GM12801 (cell line): ENCODE results near the gene RPS6KA5.

ENCODE experiments used
- TF ChIP-seq, protein P1 (sequence below): IDR thresholded peaks from one replicate; pipeline ENCODE4 v1.5.1; 2011; ENCODE audit warnings: control low read depth; ENCODE audit not compliant: insufficient read length; ENCODE audit errors: extremely low read depth

Gene RPS6KA5

GRCh38 chr14:90830931-90831701, 229.3 kb downstream of the RPS6KA5 start:
- TF ChIP-seq, protein P1, sequence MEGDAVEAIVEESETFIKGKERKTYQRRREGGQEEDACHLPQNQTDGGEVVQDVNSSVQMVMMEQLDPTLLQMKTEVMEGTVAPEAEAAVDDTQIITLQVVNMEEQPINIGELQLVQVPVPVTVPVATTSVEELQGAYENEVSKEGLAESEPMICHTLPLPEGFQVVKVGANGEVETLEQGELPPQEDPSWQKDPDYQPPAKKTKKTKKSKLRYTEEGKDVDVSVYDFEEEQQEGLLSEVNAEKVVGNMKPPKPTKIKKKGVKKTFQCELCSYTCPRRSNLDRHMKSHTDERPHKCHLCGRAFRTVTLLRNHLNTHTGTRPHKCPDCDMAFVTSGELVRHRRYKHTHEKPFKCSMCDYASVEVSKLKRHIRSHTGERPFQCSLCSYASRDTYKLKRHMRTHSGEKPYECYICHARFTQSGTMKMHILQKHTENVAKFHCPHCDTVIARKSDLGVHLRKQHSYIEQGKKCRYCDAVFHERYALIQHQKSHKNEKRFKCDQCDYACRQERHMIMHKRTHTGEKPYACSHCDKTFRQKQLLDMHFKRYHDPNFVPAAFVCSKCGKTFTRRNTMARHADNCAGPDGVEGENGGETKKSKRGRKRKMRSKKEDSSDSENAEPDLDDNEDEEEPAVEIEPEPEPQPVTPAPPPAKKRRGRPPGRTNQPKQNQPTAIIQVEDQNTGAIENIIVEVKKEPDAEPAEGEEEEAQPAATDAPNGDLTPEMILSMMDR: no peak

GRCh38 chr14:90829677-90830076, 230.8 kb downstream of the RPS6KA5 start:
- TF ChIP-seq, protein P1: no peak

DNA sequence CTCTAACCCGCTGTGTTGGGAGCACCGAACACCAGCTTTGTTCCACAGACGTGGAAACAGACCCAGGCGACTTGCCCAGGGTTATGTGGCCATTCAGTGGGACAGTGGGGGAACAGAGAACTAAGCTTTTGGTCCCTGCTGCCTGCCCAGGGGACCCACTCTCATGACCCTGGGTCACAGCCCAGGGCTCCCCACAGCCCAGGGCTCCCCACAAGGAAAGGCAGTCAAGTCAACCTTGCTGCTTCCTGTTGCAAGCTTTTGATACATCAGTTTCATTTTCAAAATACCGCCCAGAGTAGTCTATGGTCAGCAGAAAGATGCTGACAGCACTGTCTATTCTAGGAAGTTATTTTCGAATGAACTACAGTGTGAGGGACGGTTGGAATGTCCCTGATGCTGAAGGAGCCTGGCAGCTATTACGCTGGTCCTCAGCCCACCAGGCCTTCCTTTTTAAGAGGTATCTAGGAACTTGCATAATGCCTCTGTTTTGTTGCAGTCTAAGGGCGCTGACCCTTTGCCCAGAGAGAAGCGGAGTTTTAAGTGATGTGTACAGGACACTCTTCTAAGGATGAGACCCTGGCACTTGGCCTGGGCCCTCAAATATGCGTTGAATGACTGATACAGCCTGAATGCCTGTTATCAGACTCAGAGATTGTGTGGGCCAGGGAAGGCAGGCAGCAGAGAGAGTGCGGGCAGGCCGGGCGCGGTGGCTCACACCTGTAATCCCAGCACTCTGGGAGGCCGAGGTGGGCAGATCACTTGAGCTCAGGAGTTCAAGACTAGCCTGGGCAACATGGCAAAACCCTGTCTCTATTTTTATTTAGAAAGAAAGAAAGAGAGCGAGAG, 231.6 kb downstream of the RPS6KA5 start:
- TF ChIP-seq, protein P1: no peak

- TF ChIP-seq, protein P1: no peak
Measured at GRCh38 chr14:90827919-90828610, 232.4 kb downstream of the RPS6KA5 start.

GRCh38 chr14:90820958-90821357, 239.5 kb downstream of the RPS6KA5 start:
- TF ChIP-seq, protein P1: no peak

- TF ChIP-seq, protein P1: no peak
Measured at GRCh38 chr14:90819734-90820393, 240.6 kb downstream of the RPS6KA5 start.

- TF ChIP-seq, protein P1: no peak
Measured at GRCh38 chr14:90818715-90819114, 241.7 kb downstream of the RPS6KA5 start.
